ENCODE measurements around the gene PTPN12. TPM values are rescaled to one million over a fixed set of nuclear protein-coding genes. Genes with fewer than 3 reads are reported as not detected.
"Not testable (repeated sequence)": the region's sequence is repeated elsewhere in the genome, so short reads cannot be mapped to it uniquely, and the experiment has no call there.

The PTPN12 gene
- polyA plus RNA-seq, 3 donors, result 78.8 to 103 (median 84.9) TPM

- DNase-seq (ENCODE audit: extremely low read depth in 1 of 11, low read depth in 9 of 11, low spot score in 4 of 11), result peak in 3 of 11 donors; percentile 12 to 37 (median 22)
Measured at GRCh38 chr7:77651575-77652162, 114.6 kb downstream of the PTPN12 start.

- not testable (repeated sequence) for DNase-seq (ENCODE audit: extremely low read depth in 1 of 11, low read depth in 9 of 11, low spot score in 4 of 11)
Measured at GRCh38 chr7:77652826-77653225, 115.7 kb downstream of the PTPN12 start.

- no peak for DNase-seq (ENCODE audit: extremely low read depth in 1 of 11, low read depth in 9 of 11, low spot score in 4 of 11)
Measured at GRCh38 chr7:77653572-77653971, 116.5 kb downstream of the PTPN12 start.

- no peak for DNase-seq (ENCODE audit: extremely low read depth in 1 of 11, low read depth in 9 of 11, low spot score in 4 of 11)
Measured at GRCh38 chr7:77655356-77655755, 118.3 kb downstream of the PTPN12 start.

- DNase-seq (ENCODE audit: extremely low read depth in 1 of 11, low read depth in 9 of 11, low spot score in 4 of 11), result no peak
Measured at GRCh38 chr7:77655836-77656455, 118.9 kb downstream of the PTPN12 start.

GRCh38 chr7:77657427-77658224, 120.5 kb downstream of the PTPN12 start:
- DNase-seq (ENCODE audit: extremely low read depth in 1 of 11, low read depth in 9 of 11, low spot score in 4 of 11), result peak in 8 of 11 donors; percentile 16 to 43 (median 28)

- no peak for DNase-seq (ENCODE audit: extremely low read depth in 1 of 11, low read depth in 9 of 11, low spot score in 4 of 11)
Measured at GRCh38 chr7:77658928-77659327, 121.8 kb downstream of the PTPN12 start.

GRCh38 chr7:77661816-77662215, 124.7 kb downstream of the PTPN12 start:
- no peak for DNase-seq (ENCODE audit: extremely low read depth in 1 of 11, low read depth in 9 of 11, low spot score in 4 of 11)

- no peak for DNase-seq (ENCODE audit: extremely low read depth in 1 of 11, low read depth in 9 of 11, low spot score in 4 of 11)
Measured at GRCh38 chr7:77662869-77663268, 125.8 kb downstream of the PTPN12 start.

- DNase-seq (ENCODE audit: extremely low read depth in 1 of 11, low read depth in 9 of 11, low spot score in 4 of 11), result no peak
Measured at GRCh38 chr7:77664715-77665114, 127.6 kb downstream of the PTPN12 start.

- DNase-seq (ENCODE audit: extremely low read depth in 1 of 11, low read depth in 9 of 11, low spot score in 4 of 11), result no peak
Measured at GRCh38 chr7:77665161-77665560, 128.1 kb downstream of the PTPN12 start.

GRCh38 chr7:77667459-77668086, 130.5 kb downstream of the PTPN12 start:
- no peak for DNase-seq (ENCODE audit: extremely low read depth in 1 of 11, low read depth in 9 of 11, low spot score in 4 of 11)

GRCh38 chr7:77674878-77675277, 137.8 kb downstream of the PTPN12 start:
- no peak for DNase-seq (ENCODE audit: extremely low read depth in 1 of 11, low read depth in 9 of 11, low spot score in 4 of 11)

- peak in 1 of 11 donors; percentile 20 for DNase-seq (ENCODE audit: extremely low read depth in 1 of 11, low read depth in 9 of 11, low spot score in 4 of 11)
Measured at GRCh38 chr7:77679608-77680007, 142.5 kb downstream of the PTPN12 start.

GRCh38 chr7:77680266-77680665, 143.2 kb downstream of the PTPN12 start:
- DNase-seq (ENCODE audit: extremely low read depth in 1 of 11, low read depth in 9 of 11, low spot score in 4 of 11), result no peak

- DNase-seq (ENCODE audit: extremely low read depth in 1 of 11, low read depth in 9 of 11, low spot score in 4 of 11), result no peak
Measured at GRCh38 chr7:77684030-77684429, 146.9 kb downstream of the PTPN12 start.

- DNase-seq (ENCODE audit: extremely low read depth in 1 of 11, low read depth in 9 of 11, low spot score in 4 of 11), result no peak
Measured at GRCh38 chr7:77685233-77685632, 148.1 kb downstream of the PTPN12 start.

- no peak for DNase-seq (ENCODE audit: extremely low read depth in 1 of 11, low read depth in 9 of 11, low spot score in 4 of 11)
Measured at GRCh38 chr7:77687100-77687746, 150.1 kb downstream of the PTPN12 start.

GRCh38 chr7:77687747-77688144, 150.7 kb downstream of the PTPN12 start:
- no peak for DNase-seq (ENCODE audit: extremely low read depth in 1 of 11, low read depth in 9 of 11, low spot score in 4 of 11)

Data from renal cortex interstitium (tissue), 11 donors.